Epithelial cell of umbilical artery (primary cell): ENCODE measurements around the gene ZNF496. TPM values are rescaled to one million over a fixed set of nuclear protein-coding genes. Genes with fewer than 3 reads are reported as not detected.

ENCODE experiments used
- total RNA-seq: library from RNA; depleted of rRNA; stranded (reverse); fragments of >200 nt; gene quantifications from 2 replicates; pipeline ENCODE4 v1.2.3, GENCODE V29; 2014

The ZNF496 gene
- total RNA-seq = 20.8 and 22.0 TPM in 2 replicates

GRCh38 chr1:247331525-247332214, at the start of gene ZNF496:
Gene ZNF496, minus strand, starts transcription at chr1:247331867. Its CDS starts 2,289 bp downstream, at chr1:247329578.

DNA sequence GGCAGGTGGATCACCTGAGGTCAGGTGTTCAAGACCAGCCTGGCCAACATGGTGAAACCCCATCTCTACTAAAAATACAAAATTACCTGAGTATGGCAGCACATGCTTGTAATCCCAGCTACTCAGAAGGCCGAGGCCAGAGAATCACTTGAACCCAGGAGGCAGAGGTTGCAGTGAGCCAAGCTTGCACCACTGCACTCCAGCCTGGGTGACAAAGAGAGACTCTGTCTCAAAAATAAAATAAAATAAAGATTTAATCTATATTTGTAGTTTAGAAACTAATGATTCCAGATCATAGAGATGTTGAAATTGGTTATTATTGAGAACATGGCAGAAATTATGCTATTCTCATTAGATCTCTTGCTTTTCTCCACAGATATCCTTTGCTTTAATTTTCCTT, 75.9 kb downstream of the ZNF496 start, which contains the start of gene VN1R5:
Gene VN1R5, plus strand, starts transcription at position 301 of the 400 bp plus-strand sequence.

Other genes with a start within 250 kb of the ZNF496 start
- gene ZNF669, start 227.5 kb downstream of the ZNF496 start, total RNA-seq = 12.0 and 13.5 TPM in 2 replicates
- 73.1 and 74.7 TPM in 2 replicates for gene ZNF124, start 159.8 kb downstream of the ZNF496 start, total RNA-seq
- gene VN1R5, start 75.8 kb downstream of the ZNF496 start, total RNA-seq = not detected in 2 replicates
- gene NLRP3, start 84.3 kb upstream of the ZNF496 start, total RNA-seq = 1.2 and 2.6 TPM in 2 replicates
- gene OR2B11, start 126.2 kb upstream of the ZNF496 start, total RNA-seq = not detected in 2 replicates
- gene OR2C3, start 204.6 kb upstream of the ZNF496 start, total RNA-seq = not detected in 2 replicates
- not detected in 2 replicates for gene GCSAML, start 217.3 kb upstream of the ZNF496 start, total RNA-seq